Measurements from ENCODE around the gene VAV1.

DNA sequence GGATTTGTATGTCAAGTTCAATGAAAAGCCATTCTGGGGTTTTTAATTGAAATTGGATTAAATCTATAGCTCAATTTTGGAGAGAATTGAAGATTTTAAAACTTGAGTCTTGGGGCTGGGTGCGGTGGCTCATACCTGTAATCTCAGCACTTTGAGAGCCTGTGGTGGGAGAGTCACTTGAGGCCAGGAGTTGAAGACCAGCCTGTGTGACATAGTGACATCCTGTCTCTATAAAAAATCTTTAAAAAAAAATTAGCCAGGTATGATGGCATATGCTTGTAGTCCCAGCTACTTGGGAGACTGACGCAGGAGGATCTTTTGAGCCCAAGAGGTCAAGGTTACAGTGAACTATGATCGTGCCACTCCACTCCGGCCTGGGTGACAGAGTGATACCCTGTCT lies 41.2 kb downstream of the VAV1 start:
- TF ChIP-seq, protein P1, sequence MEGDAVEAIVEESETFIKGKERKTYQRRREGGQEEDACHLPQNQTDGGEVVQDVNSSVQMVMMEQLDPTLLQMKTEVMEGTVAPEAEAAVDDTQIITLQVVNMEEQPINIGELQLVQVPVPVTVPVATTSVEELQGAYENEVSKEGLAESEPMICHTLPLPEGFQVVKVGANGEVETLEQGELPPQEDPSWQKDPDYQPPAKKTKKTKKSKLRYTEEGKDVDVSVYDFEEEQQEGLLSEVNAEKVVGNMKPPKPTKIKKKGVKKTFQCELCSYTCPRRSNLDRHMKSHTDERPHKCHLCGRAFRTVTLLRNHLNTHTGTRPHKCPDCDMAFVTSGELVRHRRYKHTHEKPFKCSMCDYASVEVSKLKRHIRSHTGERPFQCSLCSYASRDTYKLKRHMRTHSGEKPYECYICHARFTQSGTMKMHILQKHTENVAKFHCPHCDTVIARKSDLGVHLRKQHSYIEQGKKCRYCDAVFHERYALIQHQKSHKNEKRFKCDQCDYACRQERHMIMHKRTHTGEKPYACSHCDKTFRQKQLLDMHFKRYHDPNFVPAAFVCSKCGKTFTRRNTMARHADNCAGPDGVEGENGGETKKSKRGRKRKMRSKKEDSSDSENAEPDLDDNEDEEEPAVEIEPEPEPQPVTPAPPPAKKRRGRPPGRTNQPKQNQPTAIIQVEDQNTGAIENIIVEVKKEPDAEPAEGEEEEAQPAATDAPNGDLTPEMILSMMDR (IDR thresholded peaks at IDR 0.05), result no peak
- TF ChIP-seq POLR2A (IDR thresholded peaks at IDR 0.05), result no peak
